GM18498 (cell line): ENCODE measurements around the gene ESRRA.

Experiments
- ATAC-seq: cut with Tn5 transposase; IDR thresholded peaks from one replicate; pipeline ENCODE4 v1.9.1; 2021; ENCODE audit warnings: mild to moderate bottlenecking, moderate library complexity; ENCODE audit not compliant: unreplicated experiment

ESRRA gene

GRCh38 chr11:64269540-64270220 is 35.6 kb upstream of the ESRRA start:
- ATAC-seq, result peak; percentile 66

DNA sequence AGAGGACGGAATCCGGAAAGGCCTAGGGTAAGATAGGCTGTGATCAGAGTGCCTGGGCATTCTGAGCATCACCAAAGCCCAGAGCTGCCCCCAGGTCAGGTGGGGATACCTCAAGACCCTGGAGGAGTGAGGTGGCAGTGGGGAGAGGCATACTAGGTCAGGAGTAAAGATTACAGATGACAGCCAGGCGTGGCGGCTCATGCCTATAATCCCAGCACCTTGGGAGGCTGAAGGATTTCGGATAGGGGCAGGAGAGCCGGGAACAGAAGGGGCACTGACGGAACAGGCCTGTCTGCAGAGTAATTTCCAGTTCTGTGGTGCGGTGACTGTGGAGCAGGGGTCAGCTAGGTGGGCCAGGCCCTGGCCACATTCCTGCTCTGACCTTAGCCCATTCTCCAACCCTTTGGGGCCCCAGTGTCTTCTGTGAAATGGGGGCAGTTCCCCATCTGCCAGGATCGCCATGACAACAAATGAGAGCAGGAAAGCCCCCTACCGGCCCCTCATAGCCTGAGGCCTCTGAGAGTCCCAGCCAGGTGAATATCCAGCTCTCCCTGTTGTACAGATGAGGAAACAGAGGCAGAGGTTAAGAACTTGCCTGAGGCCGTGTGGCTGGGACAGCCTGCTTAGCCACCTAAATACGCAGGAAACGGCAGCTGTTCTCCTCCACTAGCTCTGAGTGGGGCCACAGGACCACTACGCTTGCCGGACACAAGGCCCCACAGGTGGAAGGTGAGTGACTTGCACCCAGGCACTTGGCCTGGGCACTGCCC is 30.1 kb upstream of the ESRRA start:
- no peak for ATAC-seq

- no peak for ATAC-seq
Observed at GRCh38 chr11:64275841-64276240, 29.5 kb upstream of the ESRRA start.

- ATAC-seq, result no peak
Observed at GRCh38 chr11:64276653-64277431, 28.5 kb upstream of the ESRRA start.

- no peak for ATAC-seq
Observed at GRCh38 chr11:64278576-64279190, 26.6 kb upstream of the ESRRA start.

GRCh38 chr11:64281957-64282770 is 23.2 kb upstream of the ESRRA start:
- no peak for ATAC-seq

- no peak for ATAC-seq
Observed at GRCh38 chr11:64283092-64283491, 22.2 kb upstream of the ESRRA start.

DNA sequence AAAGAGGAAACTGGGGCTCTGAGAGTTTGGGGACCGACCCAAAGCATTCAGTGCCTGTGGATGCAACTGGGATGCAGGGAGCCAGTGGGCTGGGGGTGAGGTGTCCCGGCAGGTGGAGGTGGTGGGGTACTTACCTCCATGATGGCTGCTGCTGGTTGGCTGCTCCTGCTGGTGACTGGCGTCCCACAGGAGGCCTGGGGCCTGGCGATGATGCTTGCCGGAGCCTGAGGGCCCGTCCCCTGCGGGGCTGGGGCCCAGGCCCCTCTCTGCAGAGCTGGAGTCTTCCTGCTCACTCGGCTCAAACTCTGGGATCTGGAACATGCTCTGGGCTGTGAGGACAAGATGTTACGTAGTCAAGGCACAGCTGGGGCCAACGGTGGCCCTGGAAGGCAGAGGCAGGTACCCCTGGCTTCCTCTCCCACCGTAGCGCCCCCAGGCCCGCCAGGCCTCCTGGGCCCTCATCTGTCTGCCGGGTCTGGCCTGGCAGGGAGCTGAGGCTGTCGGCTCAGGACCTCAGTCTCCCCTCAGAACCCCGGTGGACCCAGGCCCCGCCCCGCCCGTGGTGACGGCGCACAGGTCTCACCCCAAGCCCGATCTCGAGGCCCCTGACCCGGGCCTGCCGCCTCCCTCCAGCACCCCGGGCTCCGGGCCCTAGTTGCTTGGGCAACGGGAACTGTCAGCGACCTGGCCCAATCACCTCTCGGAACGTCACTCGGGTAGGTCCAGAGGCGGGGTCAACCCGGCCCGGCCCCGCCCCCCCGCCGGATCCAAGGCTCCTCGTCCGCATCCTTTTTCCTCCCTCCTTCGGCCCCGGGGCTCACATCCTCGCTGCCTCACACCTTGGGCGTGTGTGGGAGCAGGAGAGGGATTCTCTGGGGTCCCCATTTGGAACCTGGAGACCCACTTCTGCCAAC is 21.0 kb upstream of the ESRRA start, which contains the start of gene BAD:
BAD (minus strand) TSS at position 618 of the 914 bp plus-strand sequence; CDS start at position 321, 297 bp downstream.
- peak; percentile 67 for ATAC-seq

- ATAC-seq, result peak; percentile 62
Observed at GRCh38 chr11:64284962-64285884, 20.1 kb upstream of the ESRRA start, which contains the start of gene GPR137. Gene GPR137 (plus strand): TSS chr11:64285848. CDS start chr11:64286525, 677 bp downstream.

DNA sequence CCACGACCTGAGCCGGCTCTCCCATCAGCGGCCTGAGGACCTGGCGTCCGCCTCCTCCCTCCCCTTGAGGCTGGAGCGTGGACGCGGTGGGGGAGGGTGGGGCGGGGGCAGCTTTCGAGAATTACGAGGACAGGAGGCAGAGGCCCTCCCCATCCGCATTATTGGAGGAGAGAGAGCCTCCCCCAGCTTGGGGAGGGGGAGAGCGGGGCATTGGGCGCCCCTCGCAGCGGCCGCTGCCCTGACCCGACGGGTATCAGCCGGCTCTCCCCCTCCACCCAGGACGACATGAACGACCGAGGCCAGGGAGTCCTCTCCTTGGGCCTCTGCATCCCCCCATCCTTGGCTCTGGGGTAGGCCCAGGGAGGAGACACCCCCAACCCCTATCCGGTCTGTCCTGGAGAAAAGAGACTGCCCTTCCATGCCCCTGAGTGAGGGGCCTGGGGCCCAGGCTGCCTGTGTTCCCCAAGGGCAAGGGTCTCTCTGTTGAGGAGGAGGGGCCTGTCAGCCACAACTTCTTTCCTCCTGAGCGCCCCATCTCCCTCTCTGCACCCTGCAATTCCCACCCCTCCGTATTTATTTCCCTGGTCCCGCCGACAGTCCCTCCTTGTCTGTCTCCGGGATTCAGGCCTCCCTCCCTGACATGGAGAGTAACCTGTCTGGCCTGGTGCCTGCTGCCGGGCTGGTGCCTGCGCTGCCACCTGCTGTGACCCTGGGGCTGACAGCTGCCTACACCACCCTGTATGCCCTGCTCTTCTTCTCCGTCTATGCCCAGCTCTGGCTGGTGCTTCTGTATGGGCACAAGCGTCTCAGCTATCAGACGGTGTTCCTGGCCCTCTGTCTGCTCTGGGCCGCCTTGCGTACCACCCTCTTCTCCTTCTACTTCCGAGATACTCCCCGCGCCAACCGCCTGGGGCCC is 19.2 kb upstream of the ESRRA start:
- ATAC-seq, result no peak

- ATAC-seq, result no peak
Observed at GRCh38 chr11:64286801-64287159, 18.5 kb upstream of the ESRRA start.

DNA sequence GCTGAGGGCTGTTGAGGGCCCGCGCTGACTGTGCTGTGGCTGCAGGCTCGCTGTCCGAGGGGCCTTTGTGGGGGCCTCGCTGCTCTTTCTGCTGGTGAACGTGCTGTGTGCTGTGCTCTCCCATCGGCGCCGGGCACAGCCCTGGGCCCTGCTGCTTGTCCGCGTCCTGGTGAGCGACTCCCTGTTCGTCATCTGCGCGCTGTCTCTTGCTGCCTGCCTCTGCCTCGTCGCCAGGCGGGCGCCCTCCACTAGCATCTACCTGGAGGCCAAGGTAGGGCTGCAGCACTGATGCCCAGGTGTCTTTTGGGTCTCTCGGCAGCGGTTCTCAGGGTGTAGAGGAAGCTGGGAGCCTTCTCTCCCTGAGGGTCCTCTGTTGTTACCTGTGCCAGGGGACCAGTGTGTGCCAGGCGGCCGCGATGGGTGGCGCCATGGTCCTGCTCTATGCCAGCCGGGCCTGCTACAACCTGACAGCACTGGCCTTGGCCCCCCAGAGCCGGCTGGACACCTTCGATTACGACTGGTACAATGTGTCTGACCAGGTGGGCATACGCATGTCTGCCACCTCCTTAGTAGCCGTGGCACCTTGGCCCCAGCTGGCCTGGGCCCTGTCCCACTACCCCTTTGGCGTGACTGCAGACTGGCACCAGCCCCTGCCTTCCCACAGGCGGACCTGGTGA is 17.5 kb upstream of the ESRRA start:
- ATAC-seq, result no peak

- ATAC-seq, result no peak
Observed at GRCh38 chr11:64288353-64288750, 17.0 kb upstream of the ESRRA start.

DNA sequence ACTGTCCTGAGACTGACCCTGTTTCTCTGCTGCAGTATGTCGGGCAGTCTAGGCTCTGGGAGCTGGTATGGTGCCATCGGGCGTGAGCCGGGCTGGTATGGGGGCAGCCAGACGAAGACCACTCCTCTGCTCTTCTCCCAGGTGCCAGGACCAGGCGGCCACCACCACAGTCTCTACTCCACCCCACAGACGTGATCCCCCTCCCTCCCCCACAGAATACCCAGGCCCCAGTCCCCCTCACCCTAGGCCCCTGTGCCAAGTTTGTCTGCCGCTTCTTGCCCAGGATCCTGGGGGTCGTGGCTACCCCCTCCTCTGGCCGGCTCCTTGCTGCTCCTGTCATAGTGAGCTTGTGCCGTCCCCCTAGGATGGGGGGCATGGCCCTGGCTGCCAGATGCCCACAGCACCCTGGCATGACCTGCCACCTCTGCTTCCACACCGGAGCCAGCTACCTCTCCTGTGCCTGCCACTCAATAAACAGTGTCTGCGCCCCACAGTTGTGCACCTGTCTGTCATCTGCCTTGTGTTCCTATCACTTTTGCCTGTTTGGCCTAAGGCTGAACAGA is 16.2 kb upstream of the ESRRA start:
- ATAC-seq, result no peak

DNA sequence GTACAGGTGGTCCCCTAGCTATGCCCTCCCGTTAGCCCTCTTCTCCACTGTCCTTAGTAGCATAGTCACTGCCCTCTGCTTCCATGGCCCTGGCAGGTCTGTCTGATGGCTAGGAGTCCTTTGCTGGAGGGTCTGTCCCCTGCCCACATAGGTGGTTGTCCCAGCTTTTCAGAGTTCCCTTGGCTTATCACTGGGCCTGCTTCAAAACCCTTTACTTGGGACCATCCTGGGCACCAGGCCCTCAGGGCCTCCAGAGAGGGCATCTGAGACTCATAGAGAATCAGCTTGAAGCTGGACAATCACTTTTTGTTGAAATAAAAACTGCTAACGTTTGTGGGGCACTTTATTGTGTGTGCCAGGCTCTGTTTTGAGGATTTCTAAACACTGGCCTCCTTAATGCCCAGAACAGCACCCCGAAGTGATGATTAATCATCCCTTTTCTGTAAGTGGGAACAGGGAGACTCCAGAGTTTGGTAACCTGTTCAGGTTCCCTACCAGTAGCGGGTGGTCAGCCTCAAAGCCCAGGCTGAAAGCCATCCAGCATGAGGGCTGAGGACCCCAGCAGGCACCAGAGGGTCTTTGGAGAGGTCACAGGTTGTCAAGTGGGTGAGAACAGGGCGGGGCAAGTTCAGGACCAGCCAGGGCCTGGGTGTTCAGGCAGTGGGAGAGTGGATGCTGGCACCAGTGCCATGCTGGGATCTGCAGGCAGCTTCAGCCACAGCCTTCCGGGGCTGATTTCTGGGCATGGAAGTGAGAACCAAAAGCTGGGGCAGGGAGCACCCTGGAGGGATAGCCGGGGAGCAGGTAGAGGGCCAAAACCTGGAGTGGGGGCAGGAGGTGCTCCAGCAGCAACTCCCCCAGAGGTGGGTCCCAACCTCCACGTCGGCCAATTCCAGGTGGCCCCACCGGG is 14.7 kb upstream of the ESRRA start:
- ATAC-seq, result no peak
